ENCODE results near the gene HAUS2.

Gene HAUS2

GRCh38 chr15:42547918-42548248 is 755 bp upstream of the HAUS2 start:
- Histone ChIP-seq H3K9me2 (replicated peaks; ENCODE audit: insufficient read depth, low read length) (no peaks in the 10 kb centered on the region), H3F3A (ENCODE audit: insufficient read depth, low read length) (peaks cover 26% of the 10 kb centered on the region), H3K4me2 (ENCODE audit: low read depth, low read length) (peak overlapping the region; percentile 89), H3K79me2 (ENCODE audit: low read length) (peaks cover 69% of the 10 kb centered on the region), H3K9ac (ENCODE audit: low read length) (peak overlapping the region; percentile 96), H3K9me3 (replicated peaks; ENCODE audit: insufficient read depth, low read length) (no peaks in the 10 kb centered on the region), H2AFZ (ENCODE audit: low read length) (peak overlapping the region; percentile 73), H3K27ac (ENCODE audit: low read length) (peak overlapping the region; percentile 72), H4K20me1 (ENCODE audit: insufficient read depth, low read length) (0 out of 2 replicates have a peak, but pooled peaks cover 5% of the 10 kb centered on the region), H3K4me1 (ENCODE audit: low read length) (peaks cover 33% of the 10 kb centered on the region), H3K4me3 (ENCODE audit: low read length) (peak overlapping the region; percentile 88), H3K27me3 (replicated peaks; ENCODE audit: insufficient read depth, low read length) (no peaks in the 10 kb centered on the region), H3K36me3 (replicated peaks; ENCODE audit: insufficient read depth, low read length) (0 out of 2 replicates have a peak, but pooled peaks cover 4% of the 10 kb centered on the region)
- peak; percentile 38 for DNase-seq
- TF ChIP-seq CTCF (IDR thresholded peaks at IDR 0.05; ENCODE audit: low read length) (no peak), EZH2phosphoT487 (IDR thresholded peaks at IDR 0.05; ENCODE audit: low read length) (no peak), EZH2 (optimal IDR thresholded peaks at IDR 0.05; ENCODE audit: low read depth, low read length) (no peak)

- Histone ChIP-seq H3K9ac (ENCODE audit: low read length) (peak overlapping the region; percentile 96), H3K9me2 (replicated peaks; ENCODE audit: insufficient read depth, low read length) (no peaks in the 10 kb centered on the region), H3K79me2 (ENCODE audit: low read length) (peaks cover 81% of the 10 kb centered on the region), H3K27me3 (replicated peaks; ENCODE audit: insufficient read depth, low read length) (no peaks in the 10 kb centered on the region), H4K20me1 (ENCODE audit: insufficient read depth, low read length) (peaks cover 5% of the 10 kb centered on the region; the same call in 1 of the 2 replicates), H2AFZ (ENCODE audit: low read length) (peak overlapping the region; percentile 73), H3K27ac (ENCODE audit: low read length) (peak overlapping the region; percentile 72), H3K4me3 (ENCODE audit: low read length) (peak overlapping the region; percentile 88), H3K4me2 (ENCODE audit: low read depth, low read length) (peak overlapping the region; percentile 89; the same call in 1 of the 2 replicates), H3K9me3 (replicated peaks; ENCODE audit: insufficient read depth, low read length) (no peaks in the 10 kb centered on the region), H3K4me1 (ENCODE audit: low read length) (peaks cover 36% of the 10 kb centered on the region), H3F3A (ENCODE audit: insufficient read depth, low read length) (peaks cover 26% of the 10 kb centered on the region), H3K36me3 (replicated peaks; ENCODE audit: insufficient read depth, low read length) (0 out of 2 replicates have a peak, but pooled peaks cover 1% of the 10 kb centered on the region)
- no peak for TF ChIP-seq CTCF (IDR thresholded peaks at IDR 0.05; ENCODE audit: low read length)
- TF ChIP-seq EZH2 (optimal IDR thresholded peaks at IDR 0.05; ENCODE audit: low read depth, low read length) = no peak
- no peak for TF ChIP-seq EZH2phosphoT487 (IDR thresholded peaks at IDR 0.05; ENCODE audit: low read length)
- peak; percentile 46 for DNase-seq
These were observed 424 bp downstream of the HAUS2 start for GRCh38 chr15:42549032-42549491.

- Histone ChIP-seq H2AFZ (ENCODE audit: low read length) (no peak overlapping the region), H3K9me2 (replicated peaks; ENCODE audit: insufficient read depth, low read length) (no peaks in the 10 kb centered on the region), H3K4me1 (ENCODE audit: low read length) (peaks cover 36% of the 10 kb centered on the region), H3K9ac (ENCODE audit: low read length) (peak overlapping the region; percentile 96; the same call in 1 of the 2 replicates), H4K20me1 (ENCODE audit: insufficient read depth, low read length) (peaks cover 5% of the 10 kb centered on the region; the same call in 1 of the 2 replicates), H3K27ac (ENCODE audit: low read length) (peak overlapping the region; percentile 59; the same call in 1 of the 2 replicates), H3K4me2 (ENCODE audit: low read depth, low read length) (peak overlapping the region; percentile 56), H3K79me2 (ENCODE audit: low read length) (peaks cover 89% of the 10 kb centered on the region), H3K27me3 (replicated peaks; ENCODE audit: insufficient read depth, low read length) (no peaks in the 10 kb centered on the region), H3F3A (ENCODE audit: insufficient read depth, low read length) (peaks cover 26% of the 10 kb centered on the region), H3K9me3 (replicated peaks; ENCODE audit: insufficient read depth, low read length) (no peaks in the 10 kb centered on the region), H3K4me3 (ENCODE audit: low read length) (peak overlapping the region; percentile 88), H3K36me3 (replicated peaks; ENCODE audit: insufficient read depth, low read length) (no peaks in the 10 kb centered on the region)
- DNase-seq = no peak
- no peak for TF ChIP-seq EZH2 (optimal IDR thresholded peaks at IDR 0.05; ENCODE audit: low read depth, low read length)
- TF ChIP-seq EZH2phosphoT487 (IDR thresholded peaks at IDR 0.05; ENCODE audit: low read length) = no peak
- TF ChIP-seq CTCF (IDR thresholded peaks at IDR 0.05; ENCODE audit: low read length) = no peak
These were observed 1.2 kb downstream of the HAUS2 start for GRCh38 chr15:42549741-42550392.

Measured in MM.1S (cell line).